Body of pancreas (tissue), 4 donors: Measurements from ENCODE around the gene CCDC102B.

Experiments
- CTCF ChIP-seq, 7 experiments: fragments of 450-650 bp in 4 of 7; fragments of 200-600 bp in 3 of 7; sonication (generic) in 3 of 7; IDR thresholded peaks; one replicate each; pipeline ENCODE4 v1.5.1; 2016 to 2019; ENCODE audit warnings: antibody characterized with exemption in 7 of 7
- POLR2A ChIP-seq, 3 donors: fragments of 450-650 bp; IDR thresholded peaks; one replicate each; pipeline ENCODE4 v1.6.1; 2016; ENCODE audit warnings: antibody characterized with exemption in 3 of 3, mild to moderate bottlenecking in 2 of 3

- TF ChIP-seq POLR2A (IDR thresholded peaks at IDR 0.05) (no peak), CTCF (IDR thresholded peaks at IDR 0.05) (no peak)
Observed at GRCh38 chr18:68940039-68940438, 142.2 kb downstream of the CCDC102B start.
